ENCODE data around the gene PTPRN2. TPM values are rescaled to one million over a fixed set of nuclear protein-coding genes. Genes with fewer than 3 reads are reported as not detected.
"Not testable (repeated sequence)": the region's sequence is repeated elsewhere in the genome, so short reads cannot be mapped to it uniquely, and the experiment has no call there.

PTPRN2 gene
- total RNA-seq, 1 donor = 0.27 TPM

DNA sequence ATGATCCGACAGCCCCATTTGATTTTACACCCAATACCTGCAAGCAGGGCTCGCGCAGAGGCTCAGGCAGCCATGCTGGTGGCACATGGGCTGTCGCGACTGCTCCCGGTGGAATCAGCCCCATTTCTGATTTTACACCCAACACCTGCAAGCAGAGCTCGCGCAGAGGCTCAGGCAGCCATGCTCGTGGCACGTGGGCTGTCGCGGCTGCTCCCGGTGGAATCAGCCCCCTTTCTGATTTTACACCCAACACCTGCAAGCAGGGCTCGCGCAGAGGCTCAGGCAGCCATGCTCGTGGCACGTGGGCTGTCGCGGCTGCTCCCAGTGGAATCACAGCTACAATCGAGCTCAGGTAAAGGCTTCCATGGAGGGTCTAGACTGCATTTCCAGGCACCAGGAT lies 244.1 kb downstream of the PTPRN2 start:
- DNase-seq (ENCODE audit: low read depth in 2 of 3, low spot score in 2 of 3) = no peak

- not testable (repeated sequence) for DNase-seq (ENCODE audit: low read depth in 2 of 3, low spot score in 2 of 3)
Observed at GRCh38 chr7:158341097-158341496, 246.5 kb downstream of the PTPRN2 start.

DNA sequence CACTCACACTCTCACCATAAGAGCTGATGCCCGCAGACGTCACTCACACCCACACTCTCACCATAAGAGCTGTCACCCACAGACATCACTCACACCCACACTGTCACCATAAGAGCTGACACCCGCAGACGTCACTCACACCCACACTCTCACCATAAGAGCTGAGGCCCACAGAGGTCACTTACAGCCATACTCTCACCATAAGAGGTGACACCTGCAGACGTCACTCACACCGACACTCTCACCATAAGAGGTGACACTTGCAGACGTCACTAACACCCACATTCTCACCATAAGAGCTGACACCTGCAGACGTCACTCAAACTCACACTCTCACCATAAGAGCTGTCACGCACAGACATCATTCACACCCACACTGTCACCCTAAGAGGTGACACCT lies 250.7 kb downstream of the PTPRN2 start:
- DNase-seq (ENCODE audit: low read depth in 2 of 3, low spot score in 2 of 3) = not testable (repeated sequence)

DNA sequence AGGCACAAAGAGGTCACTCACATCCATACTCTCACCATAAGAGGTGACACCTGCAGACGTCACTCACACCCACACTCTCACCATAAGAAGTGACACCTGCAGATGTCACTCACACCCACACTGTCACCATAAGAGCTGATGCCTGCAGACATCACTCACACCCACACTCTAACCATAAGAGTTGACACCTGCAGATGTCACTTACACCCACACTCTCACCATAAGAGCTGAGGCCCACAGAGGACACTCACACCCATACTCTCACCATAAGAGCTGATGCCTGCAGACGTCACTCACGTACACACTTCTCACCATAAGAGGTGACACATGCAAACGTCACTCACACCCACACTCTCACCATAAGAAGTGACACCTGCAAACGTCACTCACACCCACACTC lies 255.1 kb downstream of the PTPRN2 start:
- DNase-seq (ENCODE audit: low read depth in 2 of 3, low spot score in 2 of 3) = not testable (repeated sequence)

DNA sequence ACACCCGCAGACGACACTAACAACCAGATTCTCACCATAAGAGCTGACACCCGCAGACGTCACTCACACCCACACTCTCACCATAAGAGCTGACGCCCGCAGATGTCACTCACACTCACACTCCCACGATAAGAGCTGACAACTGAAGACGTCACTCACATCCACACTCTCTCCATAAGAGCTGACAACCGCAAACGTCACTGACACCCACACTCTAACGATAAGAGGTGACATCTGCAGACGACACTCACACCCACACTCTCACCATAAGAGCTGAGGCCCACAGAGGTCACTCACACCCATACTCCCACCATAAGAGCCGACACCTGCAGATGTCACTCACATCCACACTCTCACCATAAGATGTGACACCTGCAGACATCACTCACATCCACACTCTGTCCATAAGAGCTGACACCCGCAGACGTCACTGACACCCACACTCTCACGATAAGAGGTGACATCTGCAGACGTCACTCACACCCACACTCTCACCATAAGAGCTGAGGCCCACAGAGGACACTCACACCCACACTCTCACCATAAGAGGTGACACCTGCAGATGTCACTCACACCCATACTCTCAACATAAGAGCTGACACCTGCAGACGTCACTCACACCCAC lies 255.7 kb downstream of the PTPRN2 start:
- DNase-seq (ENCODE audit: low read depth in 2 of 3, low spot score in 2 of 3) = not testable (repeated sequence)

GRCh38 chr7:158329686-158330085 lies 257.9 kb downstream of the PTPRN2 start:
- no peak for DNase-seq (ENCODE audit: low read depth in 2 of 3, low spot score in 2 of 3)

- DNase-seq (ENCODE audit: low read depth in 2 of 3, low spot score in 2 of 3) = no peak
Observed at GRCh38 chr7:158329014-158329610, 258.5 kb downstream of the PTPRN2 start.

DNA sequence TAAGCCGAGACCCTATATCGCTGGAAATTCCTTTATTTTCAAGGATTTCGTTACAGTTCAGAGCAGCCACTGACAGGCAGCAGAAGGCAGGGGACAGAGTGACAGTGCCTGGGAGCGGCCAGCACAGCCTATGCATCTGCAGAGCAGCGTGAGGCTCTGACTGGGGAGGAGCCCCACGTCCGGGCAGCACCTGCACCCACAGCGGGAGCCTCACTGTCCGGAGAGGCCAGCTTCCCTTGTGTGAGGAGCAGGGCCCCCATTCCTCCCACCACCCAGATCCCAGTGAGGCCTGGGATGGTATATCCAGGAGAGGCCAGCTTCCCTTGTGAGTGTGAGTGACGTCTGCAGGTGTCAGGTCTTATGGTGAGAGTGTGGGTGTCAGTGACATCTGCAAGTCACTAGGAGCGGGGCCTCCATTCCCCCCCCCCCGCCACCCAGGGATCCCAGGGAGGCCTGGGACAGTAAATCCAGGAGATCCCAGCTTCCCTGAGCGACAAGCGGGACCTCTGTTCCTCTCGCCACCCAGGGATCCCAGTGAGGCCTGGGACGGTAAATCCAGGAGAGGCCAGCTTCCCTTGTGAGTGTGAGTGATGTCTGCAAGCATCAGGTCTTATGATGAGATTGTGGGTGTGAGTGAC lies 259.1 kb downstream of the PTPRN2 start:
- no peak for DNase-seq (ENCODE audit: low read depth in 2 of 3, low spot score in 2 of 3)

- no peak for DNase-seq (ENCODE audit: low read depth in 2 of 3, low spot score in 2 of 3)
Observed at GRCh38 chr7:158327571-158328180, 259.9 kb downstream of the PTPRN2 start.

DNA sequence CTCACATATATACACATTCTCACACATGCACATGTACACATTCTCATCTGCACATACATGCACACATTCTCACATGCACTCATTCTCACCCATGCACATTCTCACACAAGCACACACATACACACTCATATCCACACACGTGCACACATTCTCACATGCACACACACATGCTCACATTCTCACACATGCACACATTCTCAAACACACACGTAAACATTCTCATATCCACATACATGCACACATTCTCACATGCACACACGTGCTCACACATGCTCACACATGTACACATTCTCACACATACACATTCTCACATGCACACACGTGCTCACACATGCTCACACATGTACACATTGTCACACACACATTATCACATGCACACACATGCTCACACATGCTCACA lies 260.6 kb downstream of the PTPRN2 start:
- DNase-seq (ENCODE audit: low read depth in 2 of 3, low spot score in 2 of 3) = no peak

- DNase-seq (ENCODE audit: low read depth in 2 of 3, low spot score in 2 of 3) = no peak
Observed at GRCh38 chr7:158325530-158326381, 261.9 kb downstream of the PTPRN2 start.

DNA sequence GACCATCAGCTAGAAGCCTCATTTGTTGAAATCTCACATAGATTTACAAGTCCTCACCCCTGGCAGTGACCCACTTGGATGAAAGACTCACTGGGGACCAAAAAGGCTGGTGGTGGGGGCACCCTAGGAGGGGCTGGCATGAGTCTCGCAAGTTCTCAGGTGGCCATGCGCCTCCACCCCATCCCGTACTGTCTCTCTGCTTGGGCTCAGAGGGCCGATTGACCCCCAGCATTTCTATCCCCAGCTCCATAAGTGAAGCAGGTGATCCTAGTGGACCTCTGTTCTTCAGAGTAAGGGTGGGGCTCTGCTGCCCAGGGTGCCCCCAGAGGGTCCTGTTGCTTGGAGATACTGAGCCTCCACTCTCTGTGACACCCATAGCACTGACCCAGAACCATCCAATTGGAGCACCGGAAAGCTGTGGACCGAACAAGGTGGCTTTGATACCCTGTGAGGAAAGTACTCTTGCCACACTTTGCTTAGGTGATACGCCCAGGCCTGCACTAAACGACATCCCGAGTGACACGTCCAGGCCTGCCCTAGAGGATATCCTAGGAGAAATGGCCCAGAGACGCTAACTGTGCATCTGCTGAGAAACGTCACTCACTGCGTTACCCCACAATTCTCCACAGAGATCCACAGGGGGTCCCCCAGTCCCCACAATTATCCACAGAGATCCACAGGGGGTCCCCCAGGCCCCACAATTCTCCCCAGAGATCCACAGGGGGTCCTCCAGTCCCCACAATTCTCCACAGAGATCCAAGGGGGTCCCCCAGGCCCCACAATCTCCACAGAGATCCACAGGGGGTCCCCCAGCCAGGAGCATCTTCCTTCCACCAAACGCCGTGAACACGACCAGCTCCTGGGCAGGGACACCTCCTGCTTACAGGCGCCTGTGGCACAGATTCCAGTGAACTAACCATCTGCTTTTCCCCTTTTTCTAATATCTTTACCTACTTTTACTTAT lies 262.9 kb downstream of the PTPRN2 start:
- DNase-seq (ENCODE audit: low read depth in 2 of 3, low spot score in 2 of 3) = no peak

DNA sequence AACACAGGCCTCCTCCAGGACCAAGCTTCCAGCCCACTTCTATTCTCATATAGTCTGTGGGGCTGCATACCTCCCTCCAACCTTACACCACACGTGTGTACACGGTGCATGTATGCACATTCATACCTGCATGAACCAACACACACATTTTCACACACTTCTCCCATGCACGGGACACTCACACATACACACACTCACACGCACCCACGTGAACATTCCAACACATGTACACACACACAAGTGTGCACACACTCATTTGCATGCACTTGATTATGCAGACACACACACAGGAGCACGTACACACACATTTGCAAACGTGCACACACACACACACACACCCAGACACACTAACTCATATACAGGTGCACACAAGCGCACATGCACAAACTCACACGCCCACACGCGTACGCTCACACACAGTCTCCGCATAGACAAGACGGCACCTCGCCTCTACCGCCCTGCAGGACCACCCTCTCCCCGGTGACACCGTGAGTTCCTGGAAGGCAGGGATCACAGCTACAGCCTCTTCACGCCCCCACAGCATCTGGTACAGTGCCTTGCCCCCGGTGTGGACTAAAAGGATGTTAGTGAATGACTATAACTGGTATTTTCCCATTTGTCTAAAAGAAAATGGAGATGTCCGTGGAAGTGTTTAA lies 263.8 kb downstream of the PTPRN2 start:
- no peak for DNase-seq (ENCODE audit: low read depth in 2 of 3, low spot score in 2 of 3)

- DNase-seq (ENCODE audit: low read depth in 2 of 3, low spot score in 2 of 3) = no peak
Observed at GRCh38 chr7:158322616-158323530, 264.8 kb downstream of the PTPRN2 start.

- DNase-seq (ENCODE audit: low read depth in 2 of 3, low spot score in 2 of 3) = no peak
Observed at GRCh38 chr7:158321936-158322615, 265.5 kb downstream of the PTPRN2 start.

DNA sequence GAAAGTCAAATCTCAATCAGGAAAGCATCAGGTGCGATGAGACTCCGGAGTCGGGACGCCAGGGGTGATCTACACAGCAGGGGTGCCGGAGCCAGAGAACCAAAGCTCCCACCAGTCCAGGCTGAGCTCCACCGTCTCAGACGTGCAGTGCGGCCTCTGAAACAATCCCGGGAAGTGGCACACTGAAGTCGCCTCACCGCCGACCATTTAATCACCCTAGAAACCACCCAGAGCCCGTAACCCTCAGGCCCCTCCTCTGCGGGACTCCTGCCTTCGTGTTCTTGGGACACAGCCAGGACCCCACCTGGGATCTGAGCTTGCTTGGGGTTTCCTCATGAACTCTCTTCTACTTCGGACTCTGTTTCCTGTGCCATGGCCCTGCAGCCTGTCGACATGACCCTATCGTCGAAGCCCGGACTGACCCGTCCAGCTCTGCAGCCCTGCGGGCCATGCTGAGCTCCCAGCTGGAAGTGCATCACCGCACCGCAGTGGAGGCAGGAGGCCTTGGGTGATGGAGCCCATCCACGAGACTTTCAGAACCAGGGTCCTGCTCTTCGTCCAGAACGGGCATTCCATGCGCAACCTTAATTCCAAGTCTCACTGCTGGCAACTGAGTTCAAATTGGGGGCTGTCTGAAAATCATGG lies 266.4 kb downstream of the PTPRN2 start:
- no peak for DNase-seq (ENCODE audit: low read depth in 2 of 3, low spot score in 2 of 3)

GRCh38 chr7:158320328-158320727 lies 267.3 kb downstream of the PTPRN2 start:
- DNase-seq (ENCODE audit: low read depth in 2 of 3, low spot score in 2 of 3) = no peak
